A673 (cell line): ENCODE data around the gene MEGF11.

ENCODE experiments used
- CTCF ChIP-seq: fragments of 300-800, 200-600 bp; sonication (generic); conservative IDR thresholded peaks from 2 replicates; pipeline ENCODE4 v1.5.1; 2017; ENCODE audit warnings: low read depth, mild to moderate bottlenecking, antibody characterized with exemption, low read length, moderate library complexity, mixed read lengths
- EZH2 ChIP-seq: fragments of 200-600 bp; sonication (generic); IDR thresholded peaks from 2 replicates; pipeline ENCODE4 v1.6.1; 2017; ENCODE audit warnings: borderline replicate concordance, low read depth, mild to moderate bottlenecking, mixed read lengths, antibody characterized with exemption, low read length; ENCODE audit not compliant: poor library complexity, severe bottlenecking

- TF ChIP-seq CTCF, result no peak
- no peak for TF ChIP-seq EZH2
These were observed 260.3 kb downstream of the MEGF11 start for GRCh38 chr15:65993236-65993635.
